HUES64 (cell line): ENCODE data around the gene MGME1.

Experiments used
- H3K27ac ChIP-seq: 2 replicates; pipeline ENCODE4 v1.7.0; 2013; ENCODE audit warnings: low read depth, low read length, inconsistent platforms
- H3K27me3 ChIP-seq: 2 replicates; pipeline ENCODE4 v1.6.1; 2013; ENCODE audit warnings: mild to moderate bottlenecking, low read length; ENCODE audit not compliant: insufficient read depth
- H3K36me3 ChIP-seq: 2 replicates; pipeline ENCODE4 v1.6.1; 2013; ENCODE audit warnings: mild to moderate bottlenecking, low read length; ENCODE audit not compliant: insufficient read depth
- H3K4me1 ChIP-seq: 2 replicates; pipeline ENCODE4 v1.6.1; 2013; ENCODE audit warnings: mild to moderate bottlenecking, low read length, moderate library complexity; ENCODE audit not compliant: insufficient read depth
- H3K4me3 ChIP-seq: 2 replicates; pipeline ENCODE4 v1.5.1; 2013; ENCODE audit warnings: mild to moderate bottlenecking, low read length, moderate library complexity
- H3K9ac ChIP-seq: 2 replicates; pipeline ENCODE4 v1.6.1; 2013; ENCODE audit warnings: mild to moderate bottlenecking, low read depth, low read length
- H3K9me3 ChIP-seq: 2 replicates; pipeline ENCODE4 v1.6.1; 2013; ENCODE audit warnings: low read depth, low read length; ENCODE audit not compliant: insufficient read depth
- WGBS: fragments of 150-250, 120-280 bp; methylation state at CpG from one replicate; pipeline ENCODE4 v1.1.7; 2013; ENCODE audit warnings: missing lambda C conversion rate; 5-methylcytosine and 5-hydroxymethylcytosine counted together

The MGME1 gene

DNA sequence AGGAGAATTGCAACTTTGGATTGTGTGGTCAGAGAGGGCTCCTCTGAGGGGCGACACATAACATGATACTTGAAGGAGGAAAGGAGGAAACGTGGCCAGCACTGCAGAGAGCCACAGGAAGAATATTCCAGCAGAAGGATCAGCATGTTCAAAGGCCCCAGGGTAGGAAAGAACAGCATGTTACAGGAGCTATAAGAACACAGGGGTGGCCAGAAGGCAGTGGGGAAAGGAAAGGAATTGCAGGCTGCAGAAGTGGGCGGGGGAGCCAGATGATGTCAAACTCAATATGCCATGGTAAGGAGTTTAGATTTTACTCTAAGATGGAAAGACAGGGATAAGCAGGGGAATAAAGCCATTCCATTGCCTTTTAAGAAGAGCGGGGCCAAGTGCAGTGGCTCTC, 30.7 kb downstream of the MGME1 start:
- Histone ChIP-seq H3K36me3 (no peaks in the 10 kb centered on the region), H3K9ac (no peak overlapping the region), H3K27ac (no peak overlapping the region), H3K9me3 (no peaks in the 10 kb centered on the region), H3K4me1 (peaks cover 8% of the 10 kb centered on the region; the same call in 1 of the 2 replicates), H3K27me3 (no peaks in the 10 kb centered on the region), H3K4me3 (no peak overlapping the region)
- 88% methylated on average over 4 of the region's 4 CpGs for WGBS

DNA sequence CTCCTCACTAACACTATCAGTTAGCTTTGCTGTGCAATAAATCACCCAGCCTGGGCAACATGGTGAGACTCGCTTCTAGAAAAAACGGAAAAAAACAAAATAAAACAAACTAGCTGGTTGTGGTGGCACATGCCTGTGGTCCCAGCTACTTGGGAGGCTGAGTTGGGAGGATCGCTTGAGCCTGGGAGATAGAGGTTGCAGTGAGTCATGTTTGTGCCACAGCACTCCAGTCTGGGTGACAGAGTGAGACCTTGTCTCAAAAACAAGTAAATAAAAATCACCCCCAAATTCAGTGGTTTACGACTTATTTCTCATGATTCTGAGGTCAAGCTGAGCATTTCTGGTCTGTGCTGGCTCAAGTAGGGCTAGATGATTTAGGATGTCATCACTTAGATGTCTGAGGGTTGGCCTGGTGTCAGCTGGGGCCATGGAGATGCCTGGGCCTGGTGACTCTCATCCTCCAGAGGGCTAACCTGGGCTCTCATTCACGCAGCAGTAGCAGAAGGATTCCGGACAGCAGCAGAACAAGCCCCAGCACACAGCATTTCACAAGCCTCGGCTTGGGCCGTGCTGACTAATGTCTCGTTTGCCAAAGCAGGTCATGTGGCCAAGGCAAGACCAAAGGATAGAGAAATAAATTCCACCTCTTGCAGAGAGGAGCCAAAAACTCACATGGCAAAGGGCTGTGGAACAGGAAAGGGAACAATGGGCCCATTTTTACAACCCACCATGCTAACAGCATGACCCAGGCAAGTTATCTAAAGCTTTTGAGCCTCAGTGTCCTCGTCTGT, 32.5 kb downstream of the MGME1 start:
- Histone ChIP-seq H3K4me3 (no peak overlapping the region), H3K4me1 (peaks cover 15% of the 10 kb centered on the region), H3K27ac (no peak overlapping the region), H3K27me3 (no peaks in the 10 kb centered on the region), H3K9me3 (no peaks in the 10 kb centered on the region), H3K9ac (peak overlapping the region; percentile 10; the same call in 1 of the 2 replicates), H3K36me3 (no peaks in the 10 kb centered on the region)
- 83% methylated on average over 9 of the region's 10 CpGs for WGBS

DNA sequence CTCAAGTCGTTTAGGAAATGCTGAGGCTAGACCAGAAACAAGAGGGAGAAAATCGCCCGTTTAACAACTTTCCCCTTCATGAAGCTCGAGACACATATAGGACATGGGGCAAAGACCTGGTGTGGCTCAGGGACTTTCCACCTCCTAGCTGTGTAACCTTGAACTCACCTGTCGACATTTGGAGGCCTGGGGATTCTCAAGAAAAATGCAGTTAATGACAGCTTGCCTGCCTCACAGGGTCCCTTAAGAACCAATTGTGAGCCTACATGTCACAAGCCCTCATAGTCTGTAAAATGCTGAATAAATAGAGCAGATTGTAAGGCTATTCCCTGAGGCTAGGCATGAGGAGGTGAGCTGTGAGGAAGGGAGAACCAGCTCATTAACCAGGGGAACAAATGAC, 35.1 kb downstream of the MGME1 start:
- Histone ChIP-seq H3K4me3 (no peak overlapping the region), H3K36me3 (no peaks in the 10 kb centered on the region), H3K4me1 (peaks cover 12% of the 10 kb centered on the region; the same call in 1 of the 2 replicates), H3K9ac (no peak overlapping the region), H3K27ac (no peak overlapping the region), H3K9me3 (no peaks in the 10 kb centered on the region), H3K27me3 (no peaks in the 10 kb centered on the region)
- 82% methylated on average over 5 of the region's 5 CpGs for WGBS

DNA sequence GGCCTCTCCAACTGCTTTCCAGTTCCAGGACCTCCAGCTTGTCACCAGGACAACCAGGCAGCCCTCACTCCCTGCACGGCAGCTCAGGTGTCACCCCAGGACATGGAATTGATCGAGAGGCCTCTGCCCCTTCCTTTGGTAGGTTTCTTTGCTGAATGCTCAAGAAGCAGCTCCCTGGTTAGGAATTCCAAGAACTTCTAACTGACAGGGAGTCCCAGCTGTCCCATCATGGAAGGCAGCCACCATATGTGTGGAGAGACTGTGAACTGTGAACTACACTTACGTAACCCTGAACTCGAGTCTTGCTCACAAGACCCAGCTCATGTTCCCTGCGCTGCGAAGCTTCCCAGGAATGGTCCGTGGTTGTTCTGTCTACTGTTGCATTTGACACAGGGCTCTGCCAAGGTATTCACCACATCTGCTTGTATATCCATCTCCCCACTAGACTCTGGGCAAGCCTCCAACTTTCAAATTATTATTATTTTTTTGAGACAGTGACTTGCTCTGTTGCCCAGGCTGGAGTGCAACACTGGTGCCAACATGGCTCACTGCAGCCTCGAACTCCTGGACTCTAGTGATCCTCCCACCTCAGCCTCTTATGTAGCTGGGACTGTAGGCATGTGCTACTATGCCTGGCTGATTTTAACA, 35.7 kb downstream of the MGME1 start:
- Histone ChIP-seq H3K9ac (no peak overlapping the region), H3K36me3 (no peaks in the 10 kb centered on the region), H3K4me3 (no peak overlapping the region), H3K4me1 (peaks cover 12% of the 10 kb centered on the region; the same call in 1 of the 2 replicates), H3K9me3 (no peaks in the 10 kb centered on the region), H3K27ac (no peak overlapping the region), H3K27me3 (no peaks in the 10 kb centered on the region)
- 88% methylated on average over 8 of the region's 8 CpGs for WGBS

DNA sequence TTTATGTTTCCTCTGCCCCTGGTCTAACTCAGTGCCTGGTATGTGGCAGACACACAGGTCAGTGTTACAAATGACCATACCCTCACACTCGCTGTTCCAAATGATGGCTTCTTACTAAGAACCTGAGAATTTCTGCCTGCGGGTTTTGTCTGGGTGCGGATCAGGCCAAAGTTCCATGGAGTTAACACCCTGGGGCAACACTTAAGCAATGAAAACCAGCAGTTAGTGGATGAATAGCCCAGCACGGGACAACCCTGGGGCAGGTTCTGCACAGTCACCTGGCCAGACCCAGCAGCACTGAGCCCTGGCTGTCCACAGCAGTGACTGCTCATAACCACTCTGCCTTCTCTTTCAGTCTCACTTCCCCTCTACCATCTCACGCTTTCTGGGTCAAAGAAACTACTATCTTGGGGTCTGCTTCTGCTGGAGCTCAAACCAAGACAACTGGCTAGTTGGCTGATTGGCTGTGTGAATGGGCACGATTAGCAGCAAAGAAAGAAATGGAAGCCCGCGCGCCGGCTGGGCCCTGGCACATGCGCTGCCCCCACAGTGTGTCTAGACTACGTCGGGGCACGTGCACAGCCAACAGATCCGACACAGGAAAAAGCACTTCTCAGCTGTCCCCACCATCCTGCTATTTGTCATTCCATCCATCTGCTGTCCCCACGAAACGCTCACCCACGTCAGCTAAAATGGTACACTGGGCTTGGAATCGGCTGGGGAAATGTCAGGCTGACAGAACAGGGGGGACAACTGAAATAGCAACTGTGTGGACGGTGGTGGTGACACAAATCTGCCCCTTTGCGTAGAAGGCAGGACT, 36.6 kb downstream of the MGME1 start:
- no peak overlapping the region for H3K4me3 ChIP-seq
- no peaks in the 10 kb centered on the region for H3K27me3 ChIP-seq
- H3K9me3 ChIP-seq = no peaks in the 10 kb centered on the region
- H3K4me1 ChIP-seq = peaks cover 12% of the 10 kb centered on the region; the same call in 1 of the 2 replicates
- H3K27ac ChIP-seq = no peak overlapping the region; the same call in 1 of the 2 replicates
- 86% methylated on average over 21 of the region's 21 CpGs for WGBS
- H3K36me3 ChIP-seq = no peaks in the 10 kb centered on the region
- H3K9ac ChIP-seq = no peak overlapping the region

DNA sequence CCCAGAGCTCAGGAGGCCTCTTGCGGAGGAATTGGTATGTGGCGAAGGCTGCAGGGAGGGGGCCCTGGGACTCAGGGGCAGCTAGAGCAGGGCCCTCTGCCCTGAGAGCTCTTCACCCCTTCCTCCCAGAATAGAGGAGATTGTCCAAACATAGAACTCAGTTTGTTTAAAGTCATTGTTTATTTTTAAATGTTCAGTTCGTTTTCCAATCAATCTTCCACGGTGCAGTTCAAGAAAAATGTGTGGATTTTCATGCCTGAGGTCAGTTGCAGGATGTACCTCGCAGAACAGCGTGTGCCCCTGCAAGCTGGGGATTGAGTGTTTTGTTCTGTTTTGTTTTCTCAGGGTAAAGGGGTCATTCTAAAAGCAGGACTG, 37.2 kb downstream of the MGME1 start:
- Histone ChIP-seq H3K27me3 (no peaks in the 10 kb centered on the region), H3K9me3 (no peaks in the 10 kb centered on the region), H3K4me1 (peaks cover 12% of the 10 kb centered on the region; the same call in 1 of the 2 replicates), H3K9ac (no peak overlapping the region), H3K36me3 (no peaks in the 10 kb centered on the region), H3K27ac (no peak overlapping the region), H3K4me3 (no peak overlapping the region)
- WGBS = 87% methylated on average over 6 of the region's 6 CpGs

DNA sequence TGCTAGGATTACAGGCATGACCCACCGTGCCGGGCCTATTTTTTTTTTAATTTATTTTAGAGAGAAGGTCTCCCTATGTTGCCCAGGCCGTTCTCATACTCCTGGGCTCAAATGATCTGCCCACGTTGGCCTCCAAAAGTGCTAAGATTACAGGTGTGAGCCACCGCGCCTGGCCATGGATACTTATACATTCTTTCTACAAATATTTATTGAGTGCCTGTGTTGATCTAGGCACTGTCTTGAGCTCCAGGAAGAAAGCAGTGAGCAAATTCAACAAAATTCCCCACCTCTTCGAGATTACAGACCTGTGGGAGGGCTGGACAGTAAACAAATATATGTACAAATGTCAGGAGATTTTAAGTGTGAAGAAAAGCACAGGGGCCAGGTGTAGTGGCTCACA, 37.9 kb downstream of the MGME1 start:
- Histone ChIP-seq H3K27me3 (no peaks in the 10 kb centered on the region), H3K4me1 (peaks cover 12% of the 10 kb centered on the region; the same call in 1 of the 2 replicates), H3K36me3 (no peaks in the 10 kb centered on the region), H3K9ac (no peak overlapping the region), H3K9me3 (no peaks in the 10 kb centered on the region), H3K27ac (no peak overlapping the region), H3K4me3 (no peak overlapping the region)
- 98% methylated on average over 5 of the region's 7 CpGs for WGBS

DNA sequence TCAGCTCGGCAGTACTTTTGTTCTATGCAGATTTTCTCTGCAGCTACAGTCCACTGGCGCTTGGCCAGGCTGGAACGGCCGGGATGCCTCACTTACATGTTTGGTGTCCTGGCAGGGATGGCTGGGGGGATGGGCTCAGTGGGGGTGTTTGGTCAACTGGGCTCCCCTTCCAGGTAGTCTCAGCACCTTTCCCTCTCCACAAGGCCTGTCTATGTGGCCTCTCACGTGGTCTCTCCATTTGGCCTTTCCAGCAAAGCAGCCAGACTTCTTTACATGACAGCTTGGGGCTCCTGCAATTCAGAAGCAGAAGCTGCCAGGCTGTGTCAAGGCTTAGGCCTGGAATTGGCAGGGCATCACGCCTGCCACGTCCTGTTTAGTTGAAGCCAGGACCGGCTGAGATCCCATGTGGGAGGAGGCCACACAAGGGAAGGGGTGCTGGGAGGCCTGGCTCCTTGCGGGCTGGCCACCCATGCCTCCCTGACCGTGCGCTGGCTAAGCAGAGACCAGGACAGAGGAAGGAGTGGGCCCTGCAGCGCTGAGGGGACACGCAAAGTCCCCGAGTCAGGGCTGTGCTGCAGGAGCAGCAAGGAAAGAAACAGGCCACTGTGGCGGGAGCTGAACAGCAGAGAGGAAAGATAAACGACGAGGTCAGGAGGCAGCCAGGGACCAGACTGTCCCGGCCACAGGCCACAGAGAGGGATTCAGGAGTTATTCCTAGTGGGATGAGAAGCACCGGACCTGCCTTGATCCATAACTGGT, 38.9 kb downstream of the MGME1 start:
- Histone ChIP-seq H3K27me3 (no peaks in the 10 kb centered on the region), H3K9ac (no peak overlapping the region), H3K36me3 (no peaks in the 10 kb centered on the region), H3K9me3 (no peaks in the 10 kb centered on the region), H3K4me1 (peaks cover 12% of the 10 kb centered on the region; the same call in 1 of the 2 replicates), H3K4me3 (no peak overlapping the region), H3K27ac (no peak overlapping the region)
- 90% methylated on average over 19 of the region's 19 CpGs for WGBS

DNA sequence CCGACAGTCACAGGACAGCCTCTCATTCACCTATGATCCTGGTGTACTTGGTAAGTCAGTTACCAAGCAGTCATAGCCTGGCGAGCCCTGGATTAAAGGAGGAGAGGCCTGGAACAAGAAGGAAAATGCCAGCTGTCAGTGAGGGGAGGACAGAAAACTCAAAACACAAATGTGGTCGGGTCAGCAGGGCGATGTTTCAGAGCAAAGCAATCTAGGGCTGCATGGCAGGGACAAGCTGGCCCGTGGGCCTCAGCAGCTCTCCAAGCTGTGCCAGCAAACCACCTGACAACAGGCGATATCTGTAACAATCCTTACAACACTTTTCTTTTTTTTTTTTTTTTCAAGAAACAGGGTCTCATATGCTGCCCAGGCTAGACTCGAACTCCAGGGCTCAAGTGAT, 40.3 kb downstream of the MGME1 start:
- peaks cover 12% of the 10 kb centered on the region; the same call in 1 of the 2 replicates for H3K4me1 ChIP-seq
- no peaks in the 10 kb centered on the region for H3K27me3 ChIP-seq
- no peak overlapping the region for H3K9ac ChIP-seq
- no peak overlapping the region for H3K27ac ChIP-seq
- H3K4me3 ChIP-seq = no peak overlapping the region
- 89% methylated on average over 7 of the region's 7 CpGs for WGBS
- H3K36me3 ChIP-seq = no peaks in the 10 kb centered on the region
- H3K9me3 ChIP-seq = no peaks in the 10 kb centered on the region

DNA sequence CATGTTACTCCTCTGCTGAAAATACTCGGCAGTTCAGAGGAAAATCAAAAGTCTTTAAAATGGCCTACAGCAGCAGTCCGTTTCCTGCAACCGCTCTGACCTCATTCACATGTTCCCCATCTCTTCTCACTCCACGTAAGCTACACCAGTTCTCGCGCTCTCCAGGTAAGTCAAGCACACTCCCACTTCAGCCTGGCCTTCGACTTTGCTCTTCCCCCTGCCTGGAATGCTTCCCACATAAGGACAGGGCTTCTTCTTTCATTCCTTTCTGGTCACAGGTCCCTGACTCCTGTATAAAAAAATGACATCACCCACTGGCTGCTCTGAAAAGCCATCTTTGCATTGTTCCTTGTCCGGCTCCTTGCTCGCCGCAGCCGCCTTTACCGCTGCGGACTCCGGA, 42.7 kb downstream of the MGME1 start:
- WGBS = 93% methylated on average over 14 of the region's 14 CpGs
- no peaks in the 10 kb centered on the region for H3K9me3 ChIP-seq

More for the DNA sequence above, 42.7 kb downstream of the MGME1 start:
- H3K4me1 ChIP-seq = no peaks in the 10 kb centered on the region
- H3K4me3 ChIP-seq = no peak overlapping the region
- H3K36me3 ChIP-seq = no peaks in the 10 kb centered on the region
- no peak overlapping the region for H3K9ac ChIP-seq
- H3K27me3 ChIP-seq = no peaks in the 10 kb centered on the region
- H3K27ac ChIP-seq = no peak overlapping the region
